HEK293T (cell line): ENCODE measurements around the gene CFTR.

Experiments
- CTCF ChIA-PET: fragments of 350-600 bp; formaldehyde crosslinking; extraction: SDS; loops from one replicate; lab custom pipeline; 2021; ENCODE audit warnings: antibody characterized with exemption, inconsistent platforms; lab: Yijun Ruan, JAX
- POLR2A ChIA-PET: fragments of 350-600 bp; formaldehyde crosslinking; extraction: SDS; loops from one replicate; lab custom pipeline; 2020; ENCODE audit warnings: antibody characterized with exemption, inconsistent platforms; lab: Yijun Ruan, JAX
- DNase-seq: peaks from one replicate; pipeline ENCODE4 v3.0.0; 2012; ENCODE audit warnings: mixed read lengths; ENCODE audit errors: extremely low spot score
- ARNT ChIP-seq: fragments of 450-650 bp; IDR thresholded peaks from 2 replicates; pipeline ENCODE4 v1.6.1; 2017; ENCODE audit warnings: mild to moderate bottlenecking
- BHLHE40 ChIP-seq: fragments of 450-650 bp; IDR thresholded peaks from 2 replicates; pipeline ENCODE4 v1.6.1; 2016; ENCODE audit warnings: mild to moderate bottlenecking, moderate library complexity, borderline replicate concordance
- CTBP1 ChIP-seq: fragments of 450-650 bp; IDR thresholded peaks from 2 replicates; pipeline ENCODE4 v1.6.1; 2016; ENCODE audit warnings: borderline replicate concordance
- ELF4 ChIP-seq: fragments of 450-650 bp; IDR thresholded peaks from 2 replicates; pipeline ENCODE4 v1.6.1; 2017; ENCODE audit warnings: antibody characterized with exemption
- FOXA1 ChIP-seq: fragments of 450-650 bp; IDR thresholded peaks from 2 replicates; pipeline ENCODE4 v1.6.1; 2016; ENCODE audit warnings: mild to moderate bottlenecking
- FOXK2 ChIP-seq: fragments of 450-650 bp; IDR thresholded peaks from 2 replicates; pipeline ENCODE4 v1.6.1; 2016; ENCODE audit warnings: mild to moderate bottlenecking
- FOXM1 ChIP-seq: fragments of 450-650 bp; IDR thresholded peaks from 2 replicates; pipeline ENCODE4 v1.6.1; 2017; ENCODE audit warnings: mild to moderate bottlenecking, borderline replicate concordance
- HDGF ChIP-seq: fragments of 450-650 bp; IDR thresholded peaks from 2 replicates; pipeline ENCODE4 v1.6.1; 2017; ENCODE audit warnings: antibody characterized with exemption, borderline replicate concordance
- L3MBTL2 ChIP-seq: fragments of 450-650 bp; conservative IDR thresholded peaks from 2 replicates; pipeline ENCODE4 v1.6.1; 2016; ENCODE audit warnings: mild to moderate bottlenecking
- LEF1 ChIP-seq: fragments of 450-650 bp; IDR thresholded peaks from 2 replicates; pipeline ENCODE4 v1.6.1; 2017; ENCODE audit warnings: mild to moderate bottlenecking, borderline replicate concordance
- NFRKB ChIP-seq: fragments of 450-650 bp; IDR thresholded peaks from 2 replicates; pipeline ENCODE4 v1.6.1; 2016; ENCODE audit warnings: mild to moderate bottlenecking, moderate library complexity
- PKNOX1 ChIP-seq: fragments of 450-650 bp; IDR thresholded peaks from 2 replicates; pipeline ENCODE4 v1.6.1; 2016
- SP1 ChIP-seq: fragments of 450-650 bp; IDR thresholded peaks from 2 replicates; pipeline ENCODE4 v1.6.1; 2017
- SUZ12 ChIP-seq: fragments of 450-650 bp; IDR thresholded peaks from 2 replicates; pipeline ENCODE4 v1.6.1; 2016; ENCODE audit warnings: mild to moderate bottlenecking
- TARDBP ChIP-seq: fragments of 450-650 bp; IDR thresholded peaks from 2 replicates; pipeline ENCODE4 v1.6.1; 2016
- ZNF384 ChIP-seq: fragments of 450-650 bp; IDR thresholded peaks from 2 replicates; pipeline ENCODE4 v1.6.1; 2016

Gene CFTR

DNA sequence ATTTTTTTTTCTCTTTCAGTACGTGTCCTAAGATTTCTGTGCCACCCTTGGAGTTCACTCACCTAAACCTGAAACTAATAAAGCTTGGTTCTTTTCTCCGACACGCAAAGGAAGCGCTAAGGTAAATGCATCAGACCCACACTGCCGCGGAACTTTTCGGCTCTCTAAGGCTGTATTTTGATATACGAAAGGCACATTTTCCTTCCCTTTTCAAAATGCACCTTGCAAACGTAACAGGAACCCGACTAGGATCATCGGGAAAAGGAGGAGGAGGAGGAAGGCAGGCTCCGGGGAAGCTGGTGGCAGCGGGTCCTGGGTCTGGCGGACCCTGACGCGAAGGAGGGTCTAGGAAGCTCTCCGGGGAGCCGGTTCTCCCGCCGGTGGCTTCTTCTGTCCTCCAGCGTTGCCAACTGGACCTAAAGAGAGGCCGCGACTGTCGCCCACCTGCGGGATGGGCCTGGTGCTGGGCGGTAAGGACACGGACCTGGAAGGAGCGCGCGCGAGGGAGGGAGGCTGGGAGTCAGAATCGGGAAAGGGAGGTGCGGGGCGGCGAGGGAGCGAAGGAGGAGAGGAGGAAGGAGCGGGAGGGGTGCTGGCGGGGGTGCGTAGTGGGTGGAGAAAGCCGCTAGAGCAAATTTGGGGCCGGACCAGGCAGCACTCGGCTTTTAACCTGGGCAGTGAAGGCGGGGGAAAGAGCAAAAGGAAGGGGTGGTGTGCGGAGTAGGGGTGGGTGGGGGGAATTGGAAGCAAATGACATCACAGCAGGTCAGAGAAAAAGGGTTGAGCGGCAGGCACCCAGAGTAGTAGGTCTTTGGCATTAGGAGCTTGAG, at the start of gene CFTR:
CFTR (plus strand) TSS at position 801 of the 830 bp plus-strand sequence. CDS start 70 bp downstream, outside the sequence.
- CTCF ChIA-PET = no interaction called here
- no peak for DNase-seq
- POLR2A ChIA-PET = interaction anchor here (0.5 kb wide), 1 partner anchor 1373 kb away, joined by 3 read pairs; no protein-coding TSS in a partner anchor
- TF ChIP-seq BHLHE40 = no peak
- TF ChIP-seq HDGF = no peak
- TF ChIP-seq ELF4 = no peak
- TF ChIP-seq SP1 = no peak
- TF ChIP-seq FOXA1 = no peak
- TF ChIP-seq FOXK2 = no peak
- TF ChIP-seq ARNT = no peak
- TF ChIP-seq FOXM1 = no peak
- no peak for TF ChIP-seq LEF1
- no peak for TF ChIP-seq ZNF384
- no peak for TF ChIP-seq NFRKB
- TF ChIP-seq PKNOX1 = no peak
- TF ChIP-seq CTBP1 = no peak
- no peak for TF ChIP-seq TARDBP
- TF ChIP-seq SUZ12 = no peak
- TF ChIP-seq L3MBTL2 = no peak

DNA sequence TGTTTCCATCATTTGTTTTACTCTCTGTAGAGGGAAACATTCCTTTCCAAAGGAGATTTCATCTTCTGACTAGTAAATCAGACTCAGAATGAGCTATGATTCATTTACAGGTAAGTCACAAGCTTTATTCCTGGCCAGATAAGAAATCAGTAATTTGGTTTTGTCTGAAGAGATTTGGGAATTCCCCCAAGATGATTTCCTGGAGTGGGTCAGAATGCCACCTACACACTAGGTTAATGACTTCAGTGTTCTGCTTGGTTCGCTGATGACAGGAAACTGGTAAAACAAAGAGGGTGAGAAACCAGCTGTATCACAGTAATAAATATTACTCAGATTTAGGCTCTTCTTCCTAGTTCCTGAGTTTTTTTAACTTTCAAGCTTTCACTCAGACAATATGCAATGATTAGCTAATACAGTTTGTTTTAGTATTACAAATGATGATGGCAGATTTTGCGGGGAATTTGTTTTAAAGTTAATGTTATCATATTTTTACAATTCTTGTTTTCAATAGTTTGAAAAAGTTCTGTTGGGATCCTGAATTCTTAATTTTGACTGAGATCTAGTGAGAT, 44.3 kb upstream of the CFTR start:
- ChIA-PET CTCF (no interaction called here), POLR2A (no interaction called here)
- DNase-seq = no peak
- TF ChIP-seq PKNOX1 (no peak), ZNF384 (no peak), ARNT (no peak), FOXA1 (no peak), ELF4 (no peak), SP1 (no peak), LEF1 (no peak), NFRKB (no peak), SUZ12 (no peak), CTBP1 (no peak), FOXK2 (no peak), L3MBTL2 (no peak), BHLHE40 (no peak), HDGF (no peak), FOXM1 (no peak), TARDBP (no peak)

DNA sequence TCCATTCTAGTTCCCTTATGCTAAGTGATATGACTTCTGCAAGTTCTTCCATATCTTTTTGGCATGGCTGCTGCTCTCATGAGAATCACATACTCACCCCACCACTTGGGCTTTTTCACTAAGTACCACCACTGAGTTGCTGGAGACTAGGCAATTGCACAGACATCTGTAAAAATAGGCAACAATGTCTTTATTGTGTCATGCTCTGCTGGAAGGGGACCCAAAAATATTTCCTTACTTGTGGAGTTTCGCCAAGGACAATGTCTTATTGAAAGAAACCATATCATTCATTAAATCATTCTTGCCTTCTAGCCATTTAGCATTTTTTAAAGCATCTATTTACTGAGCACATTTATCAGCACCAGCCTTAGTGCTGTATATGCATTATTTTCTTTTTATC, 35.2 kb upstream of the CFTR start:
- ChIA-PET POLR2A (no interaction called here), CTCF (no interaction called here)
- DNase-seq = no peak
- TF ChIP-seq HDGF = no peak
- TF ChIP-seq NFRKB = no peak
- no peak for TF ChIP-seq LEF1
- no peak for TF ChIP-seq SP1
- TF ChIP-seq ZNF384 = no peak
- no peak for TF ChIP-seq CTBP1
- TF ChIP-seq L3MBTL2 = no peak
- TF ChIP-seq PKNOX1 = no peak
- TF ChIP-seq FOXK2 = no peak
- TF ChIP-seq ARNT = no peak
- TF ChIP-seq BHLHE40 = no peak
- no peak for TF ChIP-seq SUZ12
- no peak for TF ChIP-seq FOXM1
- no peak for TF ChIP-seq ELF4
- no peak for TF ChIP-seq FOXA1
- no peak for TF ChIP-seq TARDBP

DNA sequence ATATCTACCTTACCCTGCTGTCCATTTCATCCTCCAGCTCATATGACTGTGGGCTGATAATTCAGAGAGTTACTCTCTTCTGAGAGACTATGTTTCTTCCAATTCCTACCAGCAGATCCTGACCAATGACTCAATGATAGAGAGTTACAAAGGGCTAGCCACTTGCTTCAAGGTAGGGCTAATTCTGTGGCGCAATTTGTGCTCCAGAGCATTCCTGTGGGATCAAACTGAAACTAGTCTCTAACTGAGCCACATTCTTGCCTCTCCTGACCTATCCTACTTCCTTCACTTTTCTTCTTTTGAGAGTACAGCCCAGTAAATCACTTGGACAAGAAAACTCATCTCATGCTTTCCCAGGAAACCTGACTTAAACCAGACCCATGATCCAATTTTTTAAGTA, 34.6 kb upstream of the CFTR start:
- POLR2A ChIA-PET = no interaction called here
- TF ChIP-seq FOXK2 (no peak), BHLHE40 (no peak), SP1 (no peak), TARDBP (no peak)
- DNase-seq = no peak
- CTCF ChIA-PET = no interaction called here

DNA sequence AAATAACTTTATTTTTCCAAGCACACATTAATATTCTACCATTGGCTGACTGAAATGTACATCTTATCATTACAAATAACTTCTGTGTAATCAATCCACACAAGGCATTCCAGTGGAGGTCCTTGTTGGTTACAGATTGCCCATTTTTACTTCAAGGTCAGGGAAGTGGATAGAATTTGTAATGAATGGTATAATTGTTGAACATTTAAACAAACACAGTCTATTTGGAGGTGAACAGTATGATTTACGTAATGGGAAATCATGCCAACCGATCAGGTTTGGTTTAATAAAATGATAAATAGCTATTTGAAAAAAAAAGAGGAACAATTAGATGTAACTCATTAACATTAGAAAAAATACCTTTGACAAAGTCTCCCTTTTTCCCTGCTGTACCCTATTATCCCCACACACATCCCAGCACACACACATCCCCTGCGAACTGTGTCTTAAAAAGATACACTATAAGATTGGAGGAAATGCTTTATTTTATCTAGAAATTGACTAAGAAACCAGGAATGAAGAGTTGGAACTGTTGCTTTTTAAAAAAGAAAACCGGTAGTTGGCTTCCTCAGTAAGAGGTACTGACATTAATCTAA, 33.5 kb upstream of the CFTR start:
- ChIA-PET POLR2A (no interaction called here), CTCF (no interaction called here)
- no peak for TF ChIP-seq SP1
- TF ChIP-seq PKNOX1 = no peak
- no peak for TF ChIP-seq ZNF384
- no peak for TF ChIP-seq CTBP1
- TF ChIP-seq BHLHE40 = no peak
- TF ChIP-seq L3MBTL2 = no peak
- no peak for TF ChIP-seq ARNT
- no peak for TF ChIP-seq FOXK2
- no peak for TF ChIP-seq ELF4
- TF ChIP-seq FOXM1 = no peak
- TF ChIP-seq HDGF = no peak
- TF ChIP-seq NFRKB = no peak
- no peak for TF ChIP-seq LEF1
- TF ChIP-seq TARDBP = no peak
- DNase-seq = no peak
